ENCODE results near the gene FOXM1.

FOXM1 gene, protein sequence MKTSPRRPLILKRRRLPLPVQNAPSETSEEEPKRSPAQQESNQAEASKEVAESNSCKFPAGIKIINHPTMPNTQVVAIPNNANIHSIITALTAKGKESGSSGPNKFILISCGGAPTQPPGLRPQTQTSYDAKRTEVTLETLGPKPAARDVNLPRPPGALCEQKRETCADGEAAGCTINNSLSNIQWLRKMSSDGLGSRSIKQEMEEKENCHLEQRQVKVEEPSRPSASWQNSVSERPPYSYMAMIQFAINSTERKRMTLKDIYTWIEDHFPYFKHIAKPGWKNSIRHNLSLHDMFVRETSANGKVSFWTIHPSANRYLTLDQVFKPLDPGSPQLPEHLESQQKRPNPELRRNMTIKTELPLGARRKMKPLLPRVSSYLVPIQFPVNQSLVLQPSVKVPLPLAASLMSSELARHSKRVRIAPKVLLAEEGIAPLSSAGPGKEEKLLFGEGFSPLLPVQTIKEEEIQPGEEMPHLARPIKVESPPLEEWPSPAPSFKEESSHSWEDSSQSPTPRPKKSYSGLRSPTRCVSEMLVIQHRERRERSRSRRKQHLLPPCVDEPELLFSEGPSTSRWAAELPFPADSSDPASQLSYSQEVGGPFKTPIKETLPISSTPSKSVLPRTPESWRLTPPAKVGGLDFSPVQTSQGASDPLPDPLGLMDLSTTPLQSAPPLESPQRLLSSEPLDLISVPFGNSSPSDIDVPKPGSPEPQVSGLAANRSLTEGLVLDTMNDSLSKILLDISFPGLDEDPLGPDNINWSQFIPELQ

DNA sequence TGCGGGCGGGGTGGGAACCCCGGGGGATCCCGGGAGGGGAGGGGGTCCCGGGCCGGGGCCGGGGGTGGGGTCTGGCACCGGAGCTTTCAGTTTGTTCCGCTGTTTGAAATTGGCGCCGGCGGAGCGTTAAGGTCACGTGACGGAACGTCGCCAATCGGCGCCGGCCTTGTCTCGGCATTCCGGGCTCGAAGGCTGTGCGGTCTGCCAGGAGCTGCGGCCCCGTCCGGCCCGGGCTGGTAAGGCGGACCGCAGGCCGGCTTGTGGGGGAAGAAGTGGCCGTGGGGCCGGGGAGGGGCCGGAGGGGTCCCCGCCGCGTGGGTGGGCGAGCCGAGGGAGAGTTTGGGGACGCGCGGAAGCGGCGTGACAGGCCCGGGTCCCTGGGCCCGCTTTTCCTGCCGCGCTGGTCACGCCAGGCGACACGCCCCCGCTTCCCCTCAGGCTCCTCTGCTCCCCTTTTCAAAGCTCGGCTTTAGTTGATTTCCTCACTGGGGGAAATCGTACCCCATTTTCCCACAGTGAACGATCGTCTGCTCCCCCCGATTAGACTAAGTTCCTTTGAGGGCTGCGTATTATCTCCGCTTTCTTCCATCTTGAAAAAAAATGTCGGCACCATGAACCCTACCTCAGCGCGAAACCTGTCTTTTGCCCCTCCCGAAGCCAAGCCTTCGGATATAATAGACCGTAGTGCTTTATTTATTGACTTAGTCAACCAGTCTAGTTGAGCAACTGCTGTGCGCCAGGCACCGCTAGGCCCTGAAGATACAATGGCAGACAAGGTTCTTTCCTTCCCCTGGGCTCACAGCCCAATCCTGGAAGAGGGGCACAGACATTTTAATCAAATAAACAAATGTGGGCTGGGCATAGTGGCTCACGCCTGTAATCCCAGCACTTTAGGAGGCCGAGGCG lies at the start of gene FOXM1, which contains the start of gene RHNO1:
FOXM1 (minus strand) TSS at position 128 of the 906 bp plus-strand sequence. CDS start 2,696 bp downstream, outside the sequence.
RHNO1 (plus strand) TSS at position 177 of the 906 bp plus-strand sequence. CDS start 8,144 bp downstream, outside the sequence.
- peak; percentile 46 to 51 for DNase-seq

GRCh38 chr12:2925322-2925995 lies 48.5 kb upstream of the FOXM1 start:
- no peak for DNase-seq

DNA sequence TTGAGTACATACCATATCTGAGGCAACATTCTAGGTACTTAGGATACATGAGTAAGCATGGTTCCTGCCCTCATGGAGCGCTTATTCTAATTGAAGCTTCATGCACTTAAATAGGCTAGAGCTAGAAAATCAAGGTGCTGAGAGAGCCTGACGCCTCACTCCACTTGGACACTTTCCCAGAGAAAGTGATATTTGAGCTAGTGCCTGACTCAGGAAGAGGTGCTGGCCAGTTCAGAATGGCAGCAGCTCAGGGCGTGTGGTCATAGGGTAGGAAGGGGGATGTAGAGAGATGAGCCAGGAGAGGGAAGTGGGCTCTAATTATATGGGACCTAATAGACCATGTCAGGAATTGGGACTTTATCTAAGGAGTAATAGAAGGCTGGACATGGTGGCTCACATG lies 47.0 kb upstream of the FOXM1 start:
- DNase-seq: no peak

- DNase-seq: no peak
Measured at GRCh38 chr12:2923057-2923456, 46.1 kb upstream of the FOXM1 start.

GRCh38 chr12:2922329-2922728 lies 45.4 kb upstream of the FOXM1 start:
- DNase-seq: no peak

DNA sequence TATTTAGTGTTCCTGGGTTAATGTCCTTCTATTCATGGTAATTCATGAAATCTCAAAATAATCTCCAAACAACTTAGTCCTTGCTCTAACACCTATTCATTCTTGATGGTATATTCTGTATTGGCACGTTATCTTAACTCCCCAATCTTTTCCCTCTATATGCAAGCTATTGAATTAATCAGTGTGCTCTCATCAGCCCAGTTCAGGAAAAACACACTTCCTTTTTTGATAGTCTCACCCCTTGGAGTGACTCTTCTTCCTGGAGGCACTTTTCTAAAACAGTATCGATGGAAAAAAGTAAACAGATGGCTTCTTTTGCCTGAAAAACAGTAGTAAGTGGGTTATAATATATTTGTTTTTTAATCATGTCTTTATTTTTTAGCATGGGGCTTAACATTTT lies 42.3 kb upstream of the FOXM1 start:
- no peak for DNase-seq

DNA sequence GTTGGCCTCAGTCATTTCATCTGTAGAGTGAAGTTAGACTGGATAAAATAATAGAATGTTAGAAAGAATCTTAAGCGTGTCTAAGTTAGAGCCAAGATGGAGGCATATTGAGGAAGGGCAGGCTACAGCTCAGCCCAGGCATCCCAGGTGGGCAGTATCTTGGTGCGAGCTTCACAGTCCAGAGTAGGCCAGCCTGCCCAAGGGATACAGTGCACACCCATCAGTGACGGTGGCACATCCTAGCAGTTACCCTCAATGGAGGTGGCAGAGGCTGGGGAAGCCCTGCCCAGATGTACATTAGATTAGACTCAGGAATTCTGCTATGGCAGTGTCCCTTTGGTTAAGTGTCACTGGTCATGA lies 35.2 kb upstream of the FOXM1 start:
- no peak for DNase-seq

- DNase-seq: no peak
Measured at GRCh38 chr12:2904260-2904659, 27.3 kb upstream of the FOXM1 start.

DNA sequence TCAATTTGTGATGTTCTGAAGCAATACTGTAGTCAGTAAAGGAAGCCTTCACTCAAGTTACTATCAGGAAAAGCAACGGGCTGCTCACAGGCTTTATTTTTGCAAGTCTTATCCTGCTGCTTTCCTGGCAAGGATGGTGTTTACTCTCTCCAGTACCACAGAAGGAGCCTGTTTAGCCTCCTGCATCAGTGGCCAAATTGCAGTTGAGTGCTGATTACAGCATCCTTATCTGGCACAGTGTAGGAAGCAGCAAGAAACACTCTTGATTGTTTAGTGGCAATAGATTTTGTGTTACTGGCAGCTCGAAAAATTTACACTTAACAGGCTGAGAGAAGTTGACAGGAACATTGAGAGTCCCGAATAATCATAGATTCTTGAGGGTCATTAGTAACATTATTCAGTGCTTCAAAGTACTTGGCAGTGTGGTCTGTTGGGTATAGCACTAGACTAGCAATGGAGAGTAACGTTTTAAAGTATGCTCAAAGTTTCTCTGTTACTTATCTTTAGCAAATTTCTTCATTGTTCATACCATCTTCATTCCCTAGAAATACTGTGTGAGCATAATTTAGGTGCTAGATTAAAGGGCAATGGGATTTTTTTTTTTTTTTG lies 25.4 kb upstream of the FOXM1 start:
- DNase-seq: no peak

DNA sequence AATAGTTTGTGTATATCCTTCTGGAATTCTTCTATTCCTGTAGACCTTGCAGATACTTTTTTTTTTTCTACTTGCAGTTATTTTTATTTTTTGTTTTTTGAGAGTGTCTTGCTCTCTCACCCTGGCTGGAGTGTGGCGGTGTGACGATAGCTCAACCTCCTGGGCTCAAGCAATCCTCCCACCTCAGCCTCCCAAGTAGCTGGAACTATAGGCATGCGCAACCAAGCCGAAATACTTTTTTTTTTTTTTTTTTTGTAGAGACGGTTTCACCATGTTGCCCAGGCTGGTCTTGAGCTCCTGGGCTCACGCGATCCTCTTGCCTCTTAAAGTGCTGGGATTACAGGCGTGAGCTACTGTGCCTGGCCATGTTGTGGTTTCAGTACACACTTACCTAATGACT lies 23.7 kb upstream of the FOXM1 start:
- DNase-seq: no peak

DNA sequence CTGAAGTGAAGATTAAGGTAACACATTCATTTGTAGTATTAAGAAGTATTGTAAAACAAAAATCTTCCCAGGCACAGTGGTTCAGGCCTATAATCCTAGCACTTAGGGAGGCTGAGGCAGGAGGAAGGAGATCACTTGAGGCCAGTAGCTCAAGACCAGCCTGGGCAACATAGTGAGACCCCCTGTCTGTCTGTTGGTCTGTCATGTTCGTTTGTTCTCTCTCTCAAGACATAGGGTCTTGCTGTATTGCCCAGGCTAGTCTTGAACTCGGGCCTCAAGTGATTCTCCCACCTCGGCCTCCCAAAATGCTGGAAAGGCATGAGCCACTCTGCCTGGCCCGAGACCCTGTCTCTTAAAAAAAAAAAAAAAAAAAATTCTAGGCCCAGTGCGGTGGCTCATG lies 20.4 kb upstream of the FOXM1 start:
- DNase-seq: no peak

- DNase-seq: no peak
Measured at GRCh38 chr12:2895511-2895910, 18.5 kb upstream of the FOXM1 start.

DNA sequence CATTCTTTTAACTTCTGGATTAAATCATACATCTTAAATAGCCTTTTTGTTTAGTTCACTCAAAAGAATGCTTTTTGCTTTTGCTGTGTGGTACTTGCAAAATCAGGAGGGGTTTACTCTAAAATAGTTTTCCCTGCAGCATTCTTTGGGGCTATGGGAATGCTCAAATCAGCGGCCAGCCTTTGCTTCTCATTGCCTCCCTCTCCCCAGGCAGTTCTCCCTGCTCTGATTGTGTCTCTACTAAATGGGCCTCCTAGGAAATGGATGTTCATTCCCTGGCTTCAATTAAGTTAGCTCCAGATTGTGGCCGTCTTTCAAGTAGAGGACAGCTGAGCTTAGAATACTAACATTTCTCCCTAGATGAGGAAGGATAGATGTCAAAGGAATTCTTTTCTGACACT lies 18.1 kb upstream of the FOXM1 start:
- no peak for DNase-seq

DNA sequence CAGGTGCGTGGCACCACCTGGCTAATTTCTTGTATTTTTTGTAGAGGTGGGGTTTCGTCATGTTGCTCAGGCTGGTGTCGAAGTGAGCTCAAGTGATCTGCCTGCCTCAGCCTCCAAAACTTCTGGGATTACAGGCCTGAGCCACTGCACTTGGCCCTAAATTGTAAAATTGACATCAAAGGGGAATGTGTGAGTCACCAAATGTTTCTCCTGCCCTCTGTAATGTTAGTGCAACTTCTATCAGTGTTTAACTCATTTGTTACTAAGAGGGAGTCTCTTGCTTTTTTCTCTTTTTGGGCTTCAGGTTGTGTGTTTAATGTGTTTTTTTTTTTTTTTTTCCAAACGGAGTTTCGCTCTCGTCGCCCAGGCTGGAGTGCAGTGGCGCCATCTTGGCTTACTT lies 16.0 kb upstream of the FOXM1 start:
- DNase-seq: no peak

- DNase-seq: no peak
Measured at GRCh38 chr12:2892246-2892645, 15.3 kb upstream of the FOXM1 start.

DNA sequence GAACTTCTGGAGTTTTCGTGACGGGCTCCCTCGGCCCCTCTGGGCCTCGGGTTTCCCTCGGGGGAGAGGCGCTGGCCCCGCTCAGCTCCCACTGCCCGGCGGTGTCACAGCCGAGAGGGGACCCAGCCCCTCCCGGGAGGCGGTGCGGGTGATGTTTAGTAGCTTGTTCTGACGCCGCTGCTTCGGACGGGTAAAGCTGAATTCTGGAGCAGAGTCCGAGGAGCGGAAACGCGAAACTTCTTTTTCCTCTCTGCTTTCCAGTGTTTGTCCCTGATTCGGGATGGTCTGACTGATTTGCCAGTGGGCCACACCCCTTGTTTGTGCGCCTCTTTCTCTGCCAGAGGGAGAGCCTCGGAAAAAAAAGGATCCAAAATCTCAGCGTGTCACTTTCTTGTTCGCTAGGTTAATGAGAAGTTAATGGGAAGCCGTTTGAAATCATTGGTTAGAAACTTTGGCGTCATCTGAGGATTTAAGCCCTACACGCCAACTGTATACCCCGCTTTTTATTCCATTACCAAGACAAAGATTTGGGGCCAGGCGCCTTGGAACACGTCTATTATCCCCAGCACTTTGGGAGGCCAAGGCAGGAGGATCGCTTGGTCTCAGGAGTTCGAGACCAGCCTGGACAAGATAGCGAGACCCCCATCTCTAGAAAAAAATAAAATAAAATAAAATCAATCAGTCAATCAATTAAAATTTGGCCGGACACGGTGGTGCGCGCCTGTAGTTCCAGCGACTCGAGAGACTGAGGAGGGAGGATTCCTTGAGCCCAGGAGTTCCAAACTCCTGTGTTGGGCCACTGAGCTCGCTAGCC lies 14.5 kb upstream of the FOXM1 start:
- no peak for DNase-seq

- peak; percentile 85 to 87 for DNase-seq
Measured at GRCh38 chr12:2890388-2891239, 13.6 kb upstream of the FOXM1 start, which contains the start of gene TULP3. TSS of gene TULP3 (plus strand) at chr12:2890891. CDS start at chr12:2890948, 57 bp downstream.

- no peak for DNase-seq
Measured at GRCh38 chr12:2890001-2890387, 13.0 kb upstream of the FOXM1 start.

GRCh38 chr12:2886768-2887450 lies 9.9 kb upstream of the FOXM1 start:
- no peak for DNase-seq

Measured in Kasumi-1 (cell line).